Activated naive CD8-positive, alpha-beta T cell treated with anti-CD3 and anti-CD28 coated beads for 36 hours (primary cell): ENCODE data around the gene SUN2. TPM values are rescaled to one million over a fixed set of nuclear protein-coding genes. Genes with fewer than 3 reads are reported as not detected.
"Not testable (repeated sequence)": the region's sequence is repeated elsewhere in the genome, so short reads cannot be mapped to it uniquely, and the experiment has no call there.

Experiments
- DNase-seq: peaks from one replicate; pipeline ENCODE4 v3.0.0; 2021
- H3K27ac Mint-ChIP-seq: one replicate; pipeline ENCODE4 v1.8.0; 2022; ENCODE audit warnings: mild to moderate bottlenecking, moderate library complexity, mixed read lengths
- H3K27me3 Mint-ChIP-seq: one replicate; pipeline ENCODE4 v1.8.0; 2022; ENCODE audit warnings: mild to moderate bottlenecking, mixed read lengths
- H3K36me3 Mint-ChIP-seq: one replicate; pipeline ENCODE4 v1.8.0; 2021; ENCODE audit warnings: mild to moderate bottlenecking, mixed read lengths
- H3K4me1 Mint-ChIP-seq: one replicate; pipeline ENCODE4 v1.8.0; 2021; ENCODE audit warnings: mixed read lengths
- H3K4me3 Mint-ChIP-seq: one replicate; pipeline ENCODE4 v1.8.0; 2022; ENCODE audit warnings: mild to moderate bottlenecking, moderate library complexity, mixed read lengths
- H3K9me3 Mint-ChIP-seq: one replicate; pipeline ENCODE4 v1.8.0; 2022; ENCODE audit warnings: mixed read lengths
- total RNA-seq, 2 experiments: library from RNA; stranded (reverse); gene quantifications; one replicate each; pipeline ENCODE4 v1.2.3, GENCODE V29; 2021

SUN2 gene, protein sequence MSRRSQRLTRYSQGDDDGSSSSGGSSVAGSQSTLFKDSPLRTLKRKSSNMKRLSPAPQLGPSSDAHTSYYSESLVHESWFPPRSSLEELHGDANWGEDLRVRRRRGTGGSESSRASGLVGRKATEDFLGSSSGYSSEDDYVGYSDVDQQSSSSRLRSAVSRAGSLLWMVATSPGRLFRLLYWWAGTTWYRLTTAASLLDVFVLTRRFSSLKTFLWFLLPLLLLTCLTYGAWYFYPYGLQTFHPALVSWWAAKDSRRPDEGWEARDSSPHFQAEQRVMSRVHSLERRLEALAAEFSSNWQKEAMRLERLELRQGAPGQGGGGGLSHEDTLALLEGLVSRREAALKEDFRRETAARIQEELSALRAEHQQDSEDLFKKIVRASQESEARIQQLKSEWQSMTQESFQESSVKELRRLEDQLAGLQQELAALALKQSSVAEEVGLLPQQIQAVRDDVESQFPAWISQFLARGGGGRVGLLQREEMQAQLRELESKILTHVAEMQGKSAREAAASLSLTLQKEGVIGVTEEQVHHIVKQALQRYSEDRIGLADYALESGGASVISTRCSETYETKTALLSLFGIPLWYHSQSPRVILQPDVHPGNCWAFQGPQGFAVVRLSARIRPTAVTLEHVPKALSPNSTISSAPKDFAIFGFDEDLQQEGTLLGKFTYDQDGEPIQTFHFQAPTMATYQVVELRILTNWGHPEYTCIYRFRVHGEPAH
- total RNA-seq: 10 to 100 TPM; 72.3 to 74.2 TPM

GRCh38 chr22:38755911-38756532 lies at the start of gene SUN2:
Gene SUN2 (minus strand): TSS chr22:38755998. CDS start chr22:38752628, 3,370 bp downstream.
- peaks cover 60% of the 10 kb centered on the region for H3K4me1 Mint-ChIP-seq
- no peaks in the 10 kb centered on the region for H3K9me3 Mint-ChIP-seq
- peaks cover 30% of the 10 kb centered on the region for H3K36me3 Mint-ChIP-seq
- no peaks in the 10 kb centered on the region for H3K27me3 Mint-ChIP-seq
- peak; percentile 96 for DNase-seq
- H3K27ac Mint-ChIP-seq: peak within 1 kb of the TSS; percentile 100
- peak within 1 kb of the TSS; percentile 94 for H3K4me3 Mint-ChIP-seq

DNA sequence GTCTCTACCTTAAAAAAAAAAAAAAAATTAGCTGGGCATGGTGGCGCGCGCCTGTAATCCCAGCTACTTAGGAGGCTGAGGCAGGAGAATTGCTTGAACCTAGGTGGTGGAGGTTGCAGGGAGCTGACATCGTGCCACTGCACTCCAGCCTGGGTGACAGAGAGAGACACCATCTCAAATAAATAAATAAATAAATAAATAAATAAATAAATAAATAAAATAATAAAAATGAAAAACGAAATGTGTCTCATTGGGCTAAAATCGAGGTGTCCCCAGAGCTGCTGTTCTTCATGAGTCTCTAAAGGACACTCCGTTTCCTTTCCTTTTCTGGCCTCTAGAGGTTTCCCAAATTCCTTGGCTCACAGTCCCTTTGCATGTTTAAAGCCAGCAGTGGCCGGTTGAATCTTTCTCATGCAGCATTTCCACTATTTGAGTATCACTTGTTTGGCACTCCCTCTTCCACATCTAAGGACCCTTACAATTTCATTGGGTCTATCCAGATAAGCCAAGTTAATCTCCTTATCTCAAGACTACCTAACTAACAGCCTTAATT lies 49.3 kb upstream of the SUN2 start:
- DNase-seq, H3K4me3 Mint-ChIP-seq, H3K9me3 Mint-ChIP-seq, H3K36me3 Mint-ChIP-seq, H3K4me1 Mint-ChIP-seq, H3K27ac Mint-ChIP-seq: not testable (repeated sequence)
- peaks cover 15% of the 10 kb centered on the region for H3K27me3 Mint-ChIP-seq

GRCh38 chr22:38802671-38803121 lies 46.9 kb upstream of the SUN2 start:
- Mint-ChIP-seq H3K36me3 (no peaks in the 10 kb centered on the region), H3K27ac (no peak overlapping the region), H3K9me3 (peaks cover 1% of the 10 kb centered on the region), H3K27me3 (peaks cover 15% of the 10 kb centered on the region), H3K4me1 (peaks cover 11% of the 10 kb centered on the region), H3K4me3 (no peak overlapping the region)
- DNase-seq: no peak

DNA sequence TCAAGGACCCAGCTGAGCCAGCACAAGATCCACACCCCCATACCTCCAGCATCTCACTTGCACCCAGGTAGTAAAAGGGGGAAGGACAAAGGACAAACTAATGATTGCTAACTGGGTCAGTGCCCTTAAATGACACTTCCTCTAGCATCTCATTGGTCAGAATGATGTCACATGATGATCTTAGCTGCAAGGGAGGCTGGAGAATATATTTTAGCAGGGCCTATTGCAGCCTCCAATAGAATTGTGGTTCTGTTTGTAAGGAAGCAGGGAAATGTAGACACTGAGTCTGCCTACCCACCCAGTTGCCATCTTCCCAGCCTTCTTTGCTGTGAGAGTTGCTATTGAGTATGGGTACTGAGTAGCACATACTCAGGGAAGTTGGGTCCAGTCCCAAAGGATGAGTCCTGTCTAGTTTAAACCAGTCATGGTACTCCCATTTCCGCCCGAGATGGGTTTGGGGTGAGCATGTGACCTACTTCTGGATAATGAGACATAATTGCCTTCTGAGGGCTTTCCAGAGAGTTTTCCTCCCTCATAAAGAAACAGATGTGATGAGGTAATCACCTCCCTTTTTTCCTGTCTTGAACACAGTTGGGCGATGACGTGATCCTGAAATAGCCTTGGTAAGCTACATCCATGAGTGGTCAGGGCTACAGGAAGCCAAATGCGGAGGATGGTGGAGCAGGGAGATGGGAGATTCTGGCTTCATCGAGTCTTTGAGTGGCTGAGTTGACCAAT lies 43.6 kb upstream of the SUN2 start:
- H3K9me3 Mint-ChIP-seq: peaks cover 1% of the 10 kb centered on the region
- H3K4me1 Mint-ChIP-seq: peaks cover 13% of the 10 kb centered on the region
- H3K27ac Mint-ChIP-seq: no peak overlapping the region
- no peak for DNase-seq
- H3K27me3 Mint-ChIP-seq: peaks cover 15% of the 10 kb centered on the region
- no peaks in the 10 kb centered on the region for H3K36me3 Mint-ChIP-seq
- no peak overlapping the region for H3K4me3 Mint-ChIP-seq

DNA sequence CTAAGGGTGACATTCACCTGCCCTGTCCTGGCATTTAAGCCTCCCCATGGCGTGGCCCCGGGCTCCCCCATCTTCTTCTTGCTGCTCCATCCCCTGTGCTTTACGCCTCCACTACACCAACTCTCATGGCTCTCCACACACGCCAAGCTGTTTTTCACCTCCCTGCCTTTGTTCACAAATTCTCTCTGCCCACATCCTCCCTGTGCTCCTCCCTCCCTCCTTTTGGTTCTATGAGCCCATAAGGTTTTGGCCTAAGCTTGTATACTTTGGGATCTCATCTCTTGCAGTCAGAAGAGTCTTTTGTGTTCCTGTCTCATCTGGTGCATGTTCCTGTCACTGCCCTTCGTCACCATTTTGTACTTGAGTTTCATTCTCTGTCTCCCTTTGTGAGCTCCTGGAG lies 42.7 kb upstream of the SUN2 start:
- H3K4me3 Mint-ChIP-seq: no peak overlapping the region
- H3K9me3 Mint-ChIP-seq: peaks cover 1% of the 10 kb centered on the region
- no peak for DNase-seq
- H3K36me3 Mint-ChIP-seq: no peaks in the 10 kb centered on the region
- no peak overlapping the region for H3K27ac Mint-ChIP-seq
- H3K4me1 Mint-ChIP-seq: peaks cover 16% of the 10 kb centered on the region
- H3K27me3 Mint-ChIP-seq: peaks cover 11% of the 10 kb centered on the region

DNA sequence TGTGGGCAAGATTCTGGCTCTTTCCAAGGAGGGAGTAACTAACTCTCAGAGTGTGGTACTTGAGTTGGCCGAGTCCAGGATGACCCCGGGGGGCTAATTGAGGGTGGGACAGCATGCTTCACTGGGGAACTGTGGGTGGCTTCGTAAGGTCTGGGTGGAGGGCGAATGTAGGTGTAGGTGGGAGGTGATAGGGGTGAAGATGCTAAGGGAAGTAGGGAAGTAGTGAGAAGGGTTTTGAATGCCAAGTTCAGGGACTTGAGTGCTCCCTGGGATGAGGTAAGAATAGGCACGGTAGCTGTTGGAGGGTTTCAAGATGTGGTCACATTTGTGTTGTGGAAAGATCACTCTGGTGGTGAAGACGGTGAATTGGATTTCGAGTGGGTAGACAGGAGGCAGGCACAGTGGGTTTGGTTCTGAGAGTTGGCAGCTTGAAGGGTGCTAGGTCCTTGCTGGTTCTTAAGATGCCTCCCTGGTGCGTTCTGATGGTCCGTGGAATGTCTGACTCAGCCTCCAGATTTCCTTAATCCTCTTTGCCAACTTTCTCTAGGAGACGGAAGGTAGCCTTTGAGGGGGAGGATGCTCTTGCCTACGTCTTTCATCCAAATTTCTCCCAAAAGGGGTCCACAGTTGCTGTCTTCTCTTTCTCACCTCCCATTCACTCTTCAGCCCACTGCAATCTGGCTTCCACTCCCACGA lies 40.6 kb upstream of the SUN2 start:
- H3K4me3 Mint-ChIP-seq: no peak overlapping the region
- no peak overlapping the region for H3K27ac Mint-ChIP-seq
- peaks cover 1% of the 10 kb centered on the region for H3K9me3 Mint-ChIP-seq
- DNase-seq: no peak
- H3K36me3 Mint-ChIP-seq: no peaks in the 10 kb centered on the region
- H3K4me1 Mint-ChIP-seq: peaks cover 21% of the 10 kb centered on the region
- H3K27me3 Mint-ChIP-seq: no peaks in the 10 kb centered on the region

- Mint-ChIP-seq H3K27ac (no peak overlapping the region), H3K27me3 (no peaks in the 10 kb centered on the region), H3K9me3 (peaks cover 1% of the 10 kb centered on the region), H3K36me3 (no peaks in the 10 kb centered on the region), H3K4me3 (no peak overlapping the region), H3K4me1 (peaks cover 21% of the 10 kb centered on the region)
- no peak for DNase-seq
Observed at GRCh38 chr22:38795569-38795968, 39.8 kb upstream of the SUN2 start.

DNA sequence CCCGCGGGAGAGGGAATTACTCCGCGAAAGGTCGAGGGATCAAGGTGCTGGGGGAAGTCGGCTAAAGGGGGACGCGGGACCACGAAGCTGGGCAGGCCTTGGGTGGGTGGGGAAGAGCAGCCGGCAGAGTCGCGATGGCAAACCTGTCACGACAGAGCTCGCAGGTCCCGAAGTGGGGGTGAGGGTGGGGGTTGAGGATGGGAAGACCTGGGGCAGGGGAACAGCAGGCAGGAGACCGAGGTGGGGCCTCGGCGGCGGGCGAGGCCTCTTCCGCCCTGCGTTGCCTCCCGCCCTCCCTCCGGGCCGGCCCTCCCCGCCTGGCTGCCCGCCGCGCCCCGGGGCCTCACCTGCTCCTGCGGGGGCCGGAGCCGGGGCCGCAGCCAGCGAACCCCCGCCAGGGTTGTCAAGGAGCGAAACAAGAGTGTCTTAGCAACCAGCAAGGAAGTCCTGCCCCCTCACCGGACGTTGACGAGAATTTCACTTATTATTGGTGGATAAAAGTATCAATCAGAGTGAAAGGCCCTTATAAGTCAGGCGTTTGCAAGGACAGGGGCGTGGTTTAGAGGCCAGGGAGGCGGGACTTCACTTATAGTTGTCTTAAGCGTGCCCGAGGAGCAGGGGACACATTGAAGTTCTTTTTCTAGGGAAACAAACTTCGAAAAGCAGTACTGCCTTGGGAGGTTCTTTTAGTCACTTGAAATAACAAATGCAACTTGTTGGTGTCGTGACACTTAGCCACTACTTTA lies 38.1 kb upstream of the SUN2 start, which contains the start of gene DNAL4:
DNAL4 (minus strand) TSS at position 423 of the 746 bp plus-strand sequence. CDS start 11,412 bp downstream, outside the sequence.
- Mint-ChIP-seq H3K27me3 (no peaks in the 10 kb centered on the region), H3K4me3 (peak within 1 kb of the TSS; percentile 83), H3K27ac (peak within 1 kb of the TSS; percentile 72), H3K9me3 (peaks cover under 1% of the 10 kb centered on the region), H3K4me1 (peaks cover 21% of the 10 kb centered on the region), H3K36me3 (no peaks in the 10 kb centered on the region)
- DNase-seq: peak; percentile 88

- peaks cover 17% of the 10 kb centered on the region for H3K4me1 Mint-ChIP-seq
- H3K27ac Mint-ChIP-seq: peak overlapping the region; percentile 72
- H3K27me3 Mint-ChIP-seq: no peaks in the 10 kb centered on the region
Observed at GRCh38 chr22:38793317-38793716, 37.5 kb upstream of the SUN2 start.

GRCh38 chr22:38792833-38793232 lies 37.0 kb upstream of the SUN2 start:
- H3K27me3 Mint-ChIP-seq: no peaks in the 10 kb centered on the region
- no peaks in the 10 kb centered on the region for H3K36me3 Mint-ChIP-seq
- no peak for DNase-seq
- peak overlapping the region; percentile 72 for H3K27ac Mint-ChIP-seq
- H3K4me3 Mint-ChIP-seq: peak overlapping the region; percentile 83
- peaks cover 13% of the 10 kb centered on the region for H3K4me1 Mint-ChIP-seq
- H3K9me3 Mint-ChIP-seq: no peaks in the 10 kb centered on the region

More at GRCh38 chr22:38793317-38793716, 37.5 kb upstream of the SUN2 start:
- Mint-ChIP-seq H3K9me3 (no peaks in the 10 kb centered on the region), H3K36me3 (no peaks in the 10 kb centered on the region), H3K4me3 (peak overlapping the region; percentile 83)
- no peak for DNase-seq

DNA sequence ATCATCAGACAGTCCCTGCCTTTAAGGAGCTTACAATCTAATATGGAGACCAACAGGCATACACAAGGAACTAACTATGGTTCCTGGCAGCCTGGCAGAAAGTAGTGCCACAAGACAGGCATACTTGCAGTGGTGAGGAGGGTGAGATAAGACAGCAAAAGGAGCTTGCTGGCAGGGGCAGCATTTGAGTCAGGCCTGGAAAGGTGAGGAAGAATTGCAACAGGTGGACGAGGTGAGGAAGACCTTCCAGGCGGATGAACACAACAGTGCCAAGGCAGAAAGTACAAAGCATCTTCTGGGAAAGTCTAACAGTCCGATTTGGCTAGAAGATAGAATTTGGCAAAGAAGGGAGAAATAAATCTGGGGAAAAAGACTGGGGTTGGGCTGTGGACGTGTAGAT lies 33.8 kb upstream of the SUN2 start:
- Mint-ChIP-seq H3K4me1 (peaks cover 13% of the 10 kb centered on the region), H3K27ac (no peak overlapping the region), H3K36me3 (no peaks in the 10 kb centered on the region), H3K9me3 (no peaks in the 10 kb centered on the region), H3K4me3 (no peak overlapping the region), H3K27me3 (no peaks in the 10 kb centered on the region)
- no peak for DNase-seq

DNA sequence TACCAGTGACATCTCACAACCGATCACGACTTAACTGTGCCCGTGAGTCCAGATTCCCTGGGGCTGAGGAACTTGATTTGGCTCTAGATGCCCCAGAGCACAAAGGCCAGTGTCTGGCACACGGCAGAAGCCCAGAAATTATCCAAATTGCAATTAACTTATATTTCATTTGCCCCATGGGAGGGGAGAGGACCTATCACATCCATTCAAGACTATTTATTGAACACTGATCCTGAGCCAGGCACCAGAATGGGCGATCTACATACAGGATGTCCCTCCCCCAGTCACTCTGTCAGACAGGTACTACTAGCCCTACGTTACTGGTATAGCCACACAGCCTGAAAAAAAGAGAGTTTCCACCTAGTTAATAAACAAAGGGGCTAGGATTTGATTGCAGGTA lies 33.0 kb upstream of the SUN2 start:
- Mint-ChIP-seq H3K27ac (no peak overlapping the region), H3K27me3 (no peaks in the 10 kb centered on the region)

GRCh38 chr22:38788021-38788816 lies 32.4 kb upstream of the SUN2 start:
- Mint-ChIP-seq H3K27ac (no peak overlapping the region), H3K27me3 (no peaks in the 10 kb centered on the region), H3K4me3 (no peak overlapping the region), H3K4me1 (peaks cover 6% of the 10 kb centered on the region), H3K36me3 (no peaks in the 10 kb centered on the region), H3K9me3 (no peaks in the 10 kb centered on the region)
- no peak for DNase-seq

More for the DNA sequence above, 33.0 kb upstream of the SUN2 start:
- Mint-ChIP-seq H3K4me3 (no peak overlapping the region), H3K4me1 (peaks cover 8% of the 10 kb centered on the region), H3K9me3 (no peaks in the 10 kb centered on the region), H3K36me3 (no peaks in the 10 kb centered on the region)
- DNase-seq: no peak
